CD1c-positive myeloid dendritic cell (primary cell): Measurements from ENCODE around the gene PKIG.
"Not testable (repeated sequence)": the region's sequence is repeated elsewhere in the genome, so short reads cannot be mapped to it uniquely, and the experiment has no call there.

Experiments used
- DNase-seq: peaks from one replicate; pipeline ENCODE4 v3.0.0-alpha.2; 2016; ENCODE audit errors: extremely low spot score

PKIG gene

DNA sequence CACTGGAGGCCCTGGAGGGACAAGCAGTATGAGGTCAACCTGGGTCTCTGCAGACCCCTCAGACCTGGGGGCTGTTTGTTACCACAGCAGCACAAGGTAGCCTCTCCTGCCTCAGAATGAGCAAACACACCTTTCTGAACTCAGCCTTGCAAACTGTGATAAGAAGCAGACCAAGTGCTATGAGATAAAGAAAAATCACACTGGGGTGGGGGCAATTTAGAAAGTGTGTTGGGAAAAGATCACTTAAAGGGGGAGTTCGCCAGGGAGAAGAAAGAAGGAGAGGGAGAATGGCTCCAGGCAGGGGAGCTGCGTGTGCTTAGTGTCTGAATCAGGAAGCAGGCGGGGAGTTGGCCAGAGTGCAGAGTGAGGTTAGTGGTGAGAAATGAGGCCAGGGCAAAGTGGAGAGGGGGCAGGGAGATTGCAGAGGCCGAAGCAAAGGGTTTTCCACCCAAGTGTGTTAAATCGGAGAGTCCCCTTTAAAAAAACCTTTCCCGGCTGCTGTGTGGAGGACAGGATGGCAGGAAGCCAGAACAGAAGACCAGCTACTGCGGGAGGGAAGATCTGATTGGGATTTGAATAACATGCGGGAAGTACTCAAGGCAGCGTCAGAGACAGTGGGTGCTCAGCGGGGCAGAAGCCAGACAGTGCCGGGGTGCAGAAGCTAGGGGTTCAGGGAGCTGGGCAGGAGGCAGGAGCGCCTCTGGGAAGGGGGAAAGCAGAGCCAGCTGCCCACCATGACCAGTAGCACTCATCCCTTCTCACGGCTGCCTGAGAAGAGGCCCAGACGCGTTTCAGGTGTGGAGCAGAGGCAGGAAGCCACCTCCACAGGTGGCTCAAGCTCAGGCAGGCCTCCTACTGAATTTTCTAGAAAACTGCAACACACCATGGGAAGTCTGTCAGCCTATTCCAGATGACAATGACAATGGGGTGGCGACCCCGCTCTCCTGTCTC is 60.1 kb downstream of the PKIG start:
- DNase-seq: peak; percentile 54

DNA sequence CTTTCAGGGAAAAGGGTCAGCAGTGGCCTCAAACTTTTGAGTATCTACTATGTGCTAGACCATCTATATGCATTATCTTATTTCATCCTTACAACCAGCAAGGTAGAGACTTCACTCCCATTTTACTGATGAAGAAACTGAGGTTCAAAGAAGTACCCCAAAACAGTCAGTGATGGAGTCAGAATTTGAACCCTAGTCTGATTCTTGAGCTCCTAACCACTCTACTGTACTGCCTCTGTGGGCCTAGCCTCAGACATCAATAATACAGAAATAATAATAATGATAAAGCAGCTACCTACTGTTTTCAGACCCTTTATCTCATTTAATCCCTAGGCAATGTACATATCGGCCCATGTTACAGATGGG is 60.8 kb downstream of the PKIG start:
- no peak for DNase-seq

DNA sequence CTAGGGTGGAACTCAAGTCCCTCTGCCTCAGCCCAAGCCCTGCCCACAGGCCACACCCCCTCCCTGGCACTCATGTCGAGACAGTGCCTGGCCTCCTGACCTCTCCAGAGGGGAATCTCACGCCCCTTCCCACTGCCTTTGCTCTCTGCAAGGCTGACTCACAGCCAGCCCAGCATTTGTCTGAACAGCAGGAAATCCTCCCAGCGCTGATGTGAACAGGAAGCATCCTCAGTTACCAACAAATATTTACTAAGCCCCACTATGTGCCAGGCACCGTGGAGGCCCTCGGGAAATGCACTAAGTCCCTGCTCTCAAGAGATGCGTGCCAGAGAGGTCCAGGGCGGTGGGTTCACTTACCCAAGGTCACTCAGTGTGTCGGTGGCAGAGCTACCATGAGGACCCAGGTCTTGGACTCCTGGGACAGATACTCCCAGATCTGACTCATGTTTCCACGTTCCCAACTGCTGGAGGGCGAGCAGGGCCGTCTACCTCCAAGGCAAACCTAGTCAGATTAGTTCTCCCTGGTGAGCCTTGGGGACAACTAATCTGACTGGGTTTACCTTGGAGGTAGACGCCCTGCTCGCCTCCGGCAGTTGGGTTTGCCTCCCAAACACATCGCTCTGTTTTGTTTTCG is 61.3 kb downstream of the PKIG start:
- DNase-seq: peak; percentile 71

DNA sequence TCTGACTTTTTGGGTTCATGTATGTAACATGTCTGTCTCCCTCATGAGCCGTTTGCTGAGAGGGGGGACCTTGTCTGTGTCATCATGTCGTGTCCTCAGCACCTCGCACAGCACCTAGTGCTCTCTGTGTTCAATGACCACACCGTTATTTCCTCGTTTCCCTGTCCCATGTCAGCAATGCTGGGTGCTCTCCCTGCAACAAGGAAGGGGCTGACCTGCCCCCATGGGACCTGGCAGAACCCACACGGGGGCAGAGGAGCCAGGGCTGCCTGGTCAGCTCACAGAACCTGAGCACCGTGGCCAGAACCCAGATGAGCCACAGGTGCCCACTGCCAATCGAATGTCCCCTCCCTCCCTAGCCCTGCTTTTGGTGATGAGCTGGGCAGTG is 61.8 kb downstream of the PKIG start:
- DNase-seq: peak; percentile 7

DNA sequence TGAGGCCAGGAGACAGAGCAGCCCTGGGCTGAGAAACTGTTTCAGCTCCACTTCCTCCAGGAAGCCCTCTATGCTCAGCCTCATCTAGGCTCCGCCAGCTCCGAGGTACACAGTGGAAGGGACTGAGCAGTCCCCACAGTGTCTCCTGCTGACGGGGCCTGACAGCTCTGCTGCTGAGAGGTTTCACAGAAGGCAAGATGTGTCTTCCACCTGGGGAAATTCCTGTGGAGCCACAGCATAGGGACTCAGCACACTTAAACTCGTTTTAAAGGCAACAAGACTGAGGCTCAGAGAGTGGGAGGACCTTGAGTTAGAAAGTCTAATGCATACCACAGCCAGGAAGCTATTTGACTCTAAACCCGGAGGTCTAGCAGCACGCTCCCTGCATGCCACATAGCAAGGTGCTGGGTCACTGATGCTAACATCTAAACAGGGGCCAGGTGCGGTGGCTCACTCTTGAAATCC is 62.3 kb downstream of the PKIG start:
- DNase-seq: peak; percentile 20

DNA sequence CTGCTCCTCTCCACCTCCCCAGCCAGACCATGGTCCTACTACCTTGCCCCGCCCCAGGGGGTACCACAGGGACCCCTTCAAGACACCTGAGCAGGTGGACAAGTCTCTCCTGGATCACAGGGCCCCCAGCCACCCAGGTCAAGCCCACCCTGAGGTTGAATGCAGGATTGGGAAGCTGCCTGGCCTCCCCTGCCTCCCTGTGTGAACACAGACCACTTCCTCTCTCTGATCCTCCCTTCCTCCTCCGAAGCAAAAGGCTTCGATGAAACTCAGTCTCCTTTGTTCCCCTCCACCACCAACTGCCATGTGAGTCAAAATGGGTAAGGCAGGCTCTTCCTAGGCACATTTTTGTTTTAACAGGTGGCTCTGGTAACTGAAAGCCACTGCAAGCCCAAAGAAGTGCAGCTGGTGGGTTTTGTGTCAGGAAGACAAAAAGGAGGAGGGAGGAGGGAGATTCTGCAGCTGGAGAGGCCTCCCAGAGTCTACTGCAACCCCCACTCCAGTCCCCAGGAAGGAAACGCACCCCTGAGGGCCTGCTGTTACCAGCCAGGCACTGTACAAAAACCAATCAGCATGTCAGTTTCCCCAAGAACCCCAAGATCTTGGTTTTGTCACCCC is 63.8 kb downstream of the PKIG start:
- peak; percentile 64 for DNase-seq

DNA sequence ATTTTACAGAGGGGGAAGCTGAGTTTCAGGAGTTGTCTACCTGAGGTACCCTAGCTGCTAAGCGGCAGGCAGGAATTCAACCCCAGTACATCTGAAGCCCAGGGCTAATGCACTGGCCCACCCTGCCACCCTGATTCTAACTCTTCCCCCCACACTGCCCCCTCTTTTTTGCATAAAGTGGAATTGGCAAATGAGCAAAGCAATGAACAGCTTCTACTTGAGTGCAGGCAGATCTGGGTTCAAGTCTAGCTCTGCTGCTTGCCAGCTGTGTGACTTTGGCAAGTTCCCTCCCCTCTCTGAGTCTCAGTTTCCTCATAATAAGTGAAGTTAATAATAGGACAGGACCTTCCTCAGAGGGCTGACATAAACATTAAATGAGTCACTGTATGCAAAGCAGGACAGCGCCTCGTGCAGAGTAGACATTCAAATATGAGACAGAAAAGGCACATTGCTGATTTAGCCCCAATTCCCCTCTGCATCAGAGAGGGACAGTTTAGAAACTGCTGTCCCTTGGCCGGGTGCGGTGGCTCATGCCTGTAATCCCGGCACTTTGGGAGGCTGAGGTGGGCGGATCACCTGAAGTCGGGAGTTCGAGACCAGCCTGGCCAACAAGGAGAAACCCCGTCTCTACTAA is 64.4 kb downstream of the PKIG start:
- peak; percentile 78 for DNase-seq

DNA sequence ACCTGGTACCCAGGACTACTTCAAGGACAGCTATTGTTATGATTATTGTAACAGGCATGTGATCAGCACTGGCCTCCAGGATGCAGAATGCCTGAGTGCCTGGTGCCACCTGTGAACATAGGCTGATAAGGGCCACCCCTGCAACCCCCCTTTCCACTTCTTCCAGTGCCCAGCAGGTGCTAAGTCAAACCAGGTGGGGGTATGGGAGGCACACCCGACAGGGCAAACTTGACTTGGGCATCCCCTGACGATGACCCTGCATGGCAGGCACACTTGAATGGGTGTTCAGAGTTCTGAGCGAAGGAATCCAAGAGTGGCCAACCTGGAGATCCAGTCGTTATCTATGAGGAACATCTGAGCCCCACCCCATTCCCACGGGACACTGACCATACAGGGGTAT is 65.7 kb downstream of the PKIG start:
- DNase-seq: no peak

DNA sequence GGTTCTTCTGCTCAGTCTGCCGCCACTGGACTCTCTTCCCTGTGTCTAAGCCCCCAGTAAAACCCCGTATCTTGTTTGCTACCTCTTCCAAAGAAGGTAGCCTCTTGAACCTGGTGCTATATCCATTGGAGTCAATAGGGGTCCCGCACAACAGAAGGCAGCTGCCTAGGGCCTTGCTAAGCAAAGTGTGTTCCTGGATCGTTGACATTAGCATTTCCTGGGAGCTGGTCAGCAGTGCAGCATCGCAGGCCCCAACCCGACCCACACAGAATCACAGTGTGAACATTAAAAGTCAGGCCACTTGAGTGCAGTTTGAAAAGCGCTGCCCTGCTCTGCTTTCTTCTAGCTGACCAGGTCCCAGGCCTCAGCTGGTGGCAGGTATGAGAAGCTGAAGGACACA is 66.2 kb downstream of the PKIG start:
- no peak for DNase-seq

DNA sequence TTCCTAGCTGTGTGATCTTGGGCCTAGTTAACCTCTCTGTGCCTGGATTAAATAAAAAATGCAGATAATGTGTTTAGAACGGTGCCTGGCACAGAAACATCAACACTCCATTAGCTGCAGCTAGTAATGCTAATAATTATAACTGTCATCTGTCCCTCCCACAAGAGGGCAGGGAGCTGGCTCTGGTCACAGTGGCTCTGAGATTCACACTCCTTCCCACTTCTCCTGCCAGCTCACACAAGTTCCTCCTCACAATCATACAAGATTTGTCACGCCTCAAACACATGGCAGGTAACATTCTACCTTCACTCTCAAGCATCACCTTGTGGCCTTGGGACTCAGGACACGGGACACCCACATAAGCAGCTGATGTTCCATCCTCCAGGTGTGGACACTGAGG is 66.7 kb downstream of the PKIG start:
- peak; percentile 42 for DNase-seq

DNA sequence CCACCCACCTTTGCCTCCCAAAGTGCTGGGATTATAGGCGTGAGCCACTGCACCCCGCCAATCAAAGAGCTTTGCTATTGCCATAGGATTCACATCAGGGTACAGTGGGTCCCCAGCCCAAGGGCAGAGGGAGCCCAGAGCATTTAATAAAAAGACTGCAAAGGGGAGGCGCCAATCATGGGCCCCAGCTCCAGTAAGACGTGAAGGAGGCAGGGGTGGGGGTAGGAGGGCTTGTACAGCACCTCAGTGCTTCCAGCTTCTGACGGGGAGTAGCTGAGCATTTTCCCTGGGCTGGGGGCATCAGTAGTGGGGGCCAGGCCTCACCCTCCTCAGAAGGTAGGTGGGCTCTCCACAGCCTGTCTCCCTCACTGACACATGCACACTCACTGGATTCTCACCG is 67.6 kb downstream of the PKIG start:
- no peak for DNase-seq

DNA sequence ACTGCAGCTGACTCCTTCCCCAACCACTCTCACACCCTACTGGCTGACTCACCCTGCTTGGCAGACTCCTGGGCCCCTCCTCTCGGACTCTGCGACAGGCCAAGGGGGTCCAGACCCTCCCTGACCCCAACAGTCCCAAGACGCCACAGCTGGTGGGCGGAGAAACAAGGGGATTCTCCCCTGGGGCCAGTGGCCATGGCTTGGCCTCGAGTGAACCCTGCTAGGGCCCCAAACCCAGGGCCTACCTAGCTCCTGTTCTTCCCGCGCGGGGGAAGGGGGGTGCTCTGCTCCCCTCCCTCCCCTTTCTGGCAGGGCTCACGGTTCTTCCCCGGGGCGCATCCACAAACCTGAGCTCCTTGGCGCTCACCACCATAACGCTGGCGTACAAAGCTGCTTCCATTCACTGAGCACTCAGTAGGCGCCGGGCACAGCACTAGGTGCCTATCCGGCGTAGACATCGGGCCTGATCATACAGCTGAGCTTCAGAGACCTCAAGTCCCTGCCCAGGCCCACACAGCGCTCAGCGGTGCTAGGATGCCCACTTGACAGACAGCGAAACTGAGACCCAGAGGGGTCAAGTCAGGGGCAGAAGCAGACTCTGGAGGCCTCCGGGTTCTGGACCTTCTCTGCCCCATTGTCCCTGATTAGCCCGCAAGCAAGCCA is 68.5 kb downstream of the PKIG start:
- no peak for DNase-seq

DNA sequence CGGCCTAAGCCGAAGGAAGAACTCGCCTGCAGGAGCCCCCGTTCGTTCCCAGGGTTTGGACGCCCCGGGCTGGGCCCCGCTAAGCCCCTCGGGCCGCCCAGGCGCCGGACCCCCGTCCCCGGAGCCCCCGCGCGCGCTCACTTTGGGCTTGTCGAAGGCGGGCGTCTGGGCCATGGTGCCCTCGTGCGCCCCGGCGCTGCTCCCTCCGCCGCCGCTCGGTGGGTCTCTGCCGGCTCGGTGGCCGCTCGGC is 69.0 kb downstream of the PKIG start:
- DNase-seq: no peak

DNA sequence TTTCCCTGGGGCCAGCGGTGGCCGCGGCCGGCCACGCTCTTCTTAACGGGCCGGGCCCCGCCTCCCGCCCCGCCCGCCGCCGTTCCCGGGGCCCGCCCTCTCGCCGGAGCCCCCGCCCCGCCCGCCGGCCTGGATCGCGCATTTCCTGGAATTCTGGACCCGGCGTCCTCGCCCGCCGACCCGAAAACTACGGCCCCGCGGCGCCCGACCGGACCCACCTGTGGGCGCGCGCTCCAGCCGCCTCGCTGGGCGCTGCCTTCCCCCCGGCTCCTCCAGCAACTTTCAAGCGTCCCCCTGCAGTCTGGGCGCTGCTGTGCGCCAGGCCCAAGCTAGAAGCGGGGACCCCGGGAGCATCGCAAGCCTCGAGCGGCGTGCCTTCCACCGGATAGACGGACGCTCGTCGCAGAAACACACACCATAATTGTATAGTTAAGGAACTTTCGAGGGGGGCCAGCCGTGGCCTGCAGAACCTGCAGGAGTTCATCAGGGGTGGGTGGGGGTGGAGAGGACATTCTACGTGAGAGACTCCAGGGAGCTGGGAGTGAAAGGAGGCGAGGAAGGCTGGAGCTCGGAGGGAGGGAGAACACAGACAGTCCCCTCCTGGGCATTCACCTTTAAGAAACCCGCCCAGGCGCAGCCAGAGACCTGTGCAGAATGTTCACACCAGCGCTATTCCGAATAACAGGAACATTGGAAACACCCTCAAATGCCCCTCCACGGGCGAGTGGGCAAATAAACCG is 69.5 kb downstream of the PKIG start, which contains the start of gene ADA:
ADA (minus strand) TSS at position 16 of the 740 bp plus-strand sequence. CDS start 92 bp downstream, outside the sequence.
- peak; percentile 64 for DNase-seq

DNA sequence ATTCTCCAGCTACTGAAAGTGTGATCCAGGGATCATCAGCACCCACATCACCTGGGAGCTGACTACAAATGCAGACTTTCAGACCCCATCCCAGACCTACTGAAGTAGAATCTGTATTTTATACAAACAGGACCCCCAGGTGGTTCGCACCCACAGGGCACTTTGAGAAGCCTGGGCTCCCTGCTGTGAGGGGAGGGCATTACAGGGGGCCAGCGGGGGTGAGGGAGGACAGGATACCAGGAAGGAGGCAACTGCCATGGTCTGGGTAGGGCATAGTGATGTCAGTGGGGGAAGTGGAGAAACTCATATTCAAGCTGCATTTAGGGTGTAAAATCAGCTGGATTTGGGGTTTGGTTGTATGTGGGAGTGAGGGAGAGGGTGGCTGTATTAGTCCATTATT is 71.2 kb downstream of the PKIG start:
- no peak for DNase-seq

DNA sequence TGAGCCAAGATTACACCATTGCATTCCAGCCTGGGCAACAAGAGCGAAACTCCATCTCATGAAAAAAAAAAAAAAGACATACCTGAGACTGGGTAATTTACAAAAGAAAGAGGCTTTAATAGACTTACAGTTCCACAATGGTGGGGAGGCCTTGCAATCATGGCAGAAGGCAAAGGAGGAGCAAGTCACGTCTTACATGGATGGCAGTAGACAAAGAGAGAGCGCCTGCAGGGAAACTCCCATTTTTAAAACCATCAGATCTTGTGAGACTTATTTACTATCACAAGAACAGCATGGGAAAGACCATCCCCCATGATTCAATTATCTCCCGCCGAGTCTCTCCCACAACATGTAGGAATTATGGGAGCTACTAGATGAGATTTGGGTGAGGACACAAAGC is 71.8 kb downstream of the PKIG start:
- not testable (repeated sequence) for DNase-seq

DNA sequence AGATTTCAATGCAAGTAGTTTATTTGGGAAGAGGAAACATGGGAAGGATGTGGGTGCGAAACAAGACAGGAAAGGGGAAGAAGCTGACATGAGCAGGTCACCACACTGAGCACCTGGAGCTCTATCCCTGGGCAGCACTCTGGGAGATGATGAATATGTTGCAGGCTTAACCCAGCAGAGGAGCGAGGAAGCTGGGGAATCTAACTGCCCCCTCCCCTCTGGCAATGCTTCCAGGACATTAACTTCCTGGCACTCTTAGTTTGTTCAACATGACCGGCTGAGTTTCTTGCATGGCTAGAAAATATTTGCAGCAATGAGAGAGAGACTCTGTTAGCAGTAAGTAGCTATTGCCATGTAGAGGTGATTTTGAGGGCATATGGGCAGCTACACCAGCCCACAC is 74.1 kb downstream of the PKIG start:
- no peak for DNase-seq

DNA sequence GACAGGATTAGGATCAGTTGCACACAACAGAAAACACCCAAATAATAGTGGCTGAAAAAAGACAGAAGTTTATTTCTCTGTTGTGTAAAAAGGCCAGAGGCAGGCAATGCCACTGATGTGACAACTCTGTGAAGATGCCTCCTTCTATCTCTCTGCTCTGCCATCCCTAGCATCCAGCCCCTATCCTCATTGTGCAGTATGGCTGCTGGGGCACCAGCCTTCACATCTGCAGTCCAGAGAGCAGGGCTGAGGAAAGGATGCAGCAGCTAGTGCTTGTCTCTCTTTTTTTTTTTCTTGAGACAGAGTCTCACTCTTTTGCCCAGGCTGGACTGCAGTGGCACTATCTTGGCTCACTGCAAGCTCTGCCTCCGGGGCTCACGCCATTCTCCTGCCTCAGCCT is 75.5 kb downstream of the PKIG start:
- DNase-seq: no peak

DNA sequence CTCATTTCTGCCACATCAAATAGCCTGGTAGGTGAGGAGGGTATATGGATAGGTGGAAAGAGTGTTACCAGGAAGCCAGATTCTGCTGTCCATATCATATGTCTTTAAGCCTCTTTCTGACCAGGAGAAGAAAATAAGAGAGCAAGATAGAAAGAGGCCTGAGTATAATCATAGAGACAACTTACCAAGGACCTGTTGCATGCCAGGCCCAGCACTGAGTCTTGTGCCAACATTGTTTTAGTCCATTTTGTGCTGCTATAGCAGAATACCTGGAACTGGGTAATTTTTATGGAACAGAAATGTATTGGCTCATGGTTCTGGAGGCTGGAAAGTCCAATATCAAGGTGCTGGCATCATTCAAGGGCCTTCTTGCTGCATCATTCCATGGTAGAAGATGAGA is 76.4 kb downstream of the PKIG start:
- DNase-seq: no peak

DNA sequence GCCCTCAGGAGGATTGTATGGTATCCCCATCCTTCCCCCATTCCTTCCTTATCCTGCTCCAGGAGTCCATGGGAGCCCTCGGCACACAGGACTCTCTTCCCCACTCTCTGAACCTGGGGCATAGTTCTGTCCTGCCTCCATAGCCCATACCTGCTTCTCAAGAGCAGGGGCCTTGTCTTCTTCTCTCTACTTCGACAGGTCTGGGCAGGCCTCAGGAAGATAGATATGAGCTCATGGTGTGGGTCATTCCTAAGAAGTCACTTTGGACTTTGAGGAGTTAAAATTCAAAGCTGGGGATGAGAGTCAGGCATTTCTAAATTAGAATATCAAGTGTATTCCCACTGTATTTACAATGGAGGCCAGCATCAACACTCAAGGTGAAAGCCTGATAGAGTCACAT is 77.6 kb downstream of the PKIG start:
- no peak for DNase-seq

DNA sequence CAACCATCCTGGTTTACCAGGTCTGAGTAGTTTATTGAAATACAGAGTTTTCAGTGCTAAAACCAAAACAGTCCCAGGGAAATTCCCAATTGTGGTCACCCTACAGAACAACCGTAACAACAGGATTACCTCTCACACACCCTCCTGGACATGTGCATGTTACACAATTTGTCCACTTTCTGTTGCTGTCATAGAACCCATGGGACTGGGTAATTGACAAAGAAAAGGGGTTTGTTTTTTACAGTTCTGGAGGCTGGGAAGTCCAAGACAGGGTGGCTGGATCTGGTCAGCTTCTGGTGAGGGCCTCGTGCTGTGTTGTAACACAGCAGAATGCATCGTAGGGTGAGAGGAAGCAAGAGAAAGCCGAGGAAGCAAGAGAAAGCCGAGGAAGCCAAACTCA is 78.2 kb downstream of the PKIG start:
- peak; percentile 34 for DNase-seq
